Skeletal muscle cell (primary cell): ENCODE measurements around the gene SLC25A43.
A peak's percentile ranks its signal among the peaks of the same experiment; 100 is the strongest.
"Not testable (repeated sequence)": the region's sequence is repeated elsewhere in the genome, so short reads cannot be mapped to it uniquely, and the experiment has no call there.

Source experiments
- DNase-seq: peaks from one replicate; pipeline ENCODE4 v3.0.0-alpha.2; 2010; ENCODE audit warnings: low read depth
- H3K4me3 ChIP-seq: 2 replicates; pipeline ENCODE4 v1.5.1; 2011; ENCODE audit warnings: low read depth, mild to moderate bottlenecking, control low read depth, low read length, moderate library complexity

Gene SLC25A43

GRCh38 chrX:119459181-119459580 is 60.0 kb downstream of the SLC25A43 start:
- no peak for DNase-seq
- no peak overlapping the region for H3K4me3 ChIP-seq

GRCh38 chrX:119465555-119465954 is 66.4 kb downstream of the SLC25A43 start:
- H3K4me3 ChIP-seq: no peak overlapping the region
- DNase-seq: no peak

- no peak overlapping the region for H3K4me3 ChIP-seq
- no peak for DNase-seq
Measured at GRCh38 chrX:119466970-119467369, 67.8 kb downstream of the SLC25A43 start.

GRCh38 chrX:119467433-119467832 is 68.3 kb downstream of the SLC25A43 start:
- H3K4me3 ChIP-seq: no peak overlapping the region
- DNase-seq: no peak

- DNase-seq: no peak
- peak within 1 kb of the TSS; percentile 73 for H3K4me3 ChIP-seq
Measured at GRCh38 chrX:119467842-119468550, 68.9 kb downstream of the SLC25A43 start, which contains the start of gene SLC25A5. TSS of gene SLC25A5 (plus strand) at chrX:119468444. CDS start at chrX:119468516, 72 bp downstream.

GRCh38 chrX:119468551-119469312 is 69.6 kb downstream of the SLC25A43 start:
- DNase-seq: no peak
- peak overlapping the region; percentile 73 for H3K4me3 ChIP-seq

- peak overlapping the region; percentile 73 for H3K4me3 ChIP-seq
- no peak for DNase-seq
Measured at GRCh38 chrX:119469313-119469635, 70.1 kb downstream of the SLC25A43 start.

- no peak for DNase-seq
- no peak overlapping the region for H3K4me3 ChIP-seq
Measured at GRCh38 chrX:119474615-119475388, 75.7 kb downstream of the SLC25A43 start.

- DNase-seq: no peak
- no peak overlapping the region for H3K4me3 ChIP-seq
Measured at GRCh38 chrX:119475389-119476101, 76.4 kb downstream of the SLC25A43 start.

GRCh38 chrX:119477812-119478232 is 78.7 kb downstream of the SLC25A43 start:
- peak; percentile 90 for DNase-seq
- H3K4me3 ChIP-seq: no peak overlapping the region

GRCh38 chrX:119478504-119478903 is 79.4 kb downstream of the SLC25A43 start:
- no peak for DNase-seq
- H3K4me3 ChIP-seq: no peak overlapping the region

GRCh38 chrX:119479845-119480244 is 80.7 kb downstream of the SLC25A43 start:
- no peak for DNase-seq
- no peak overlapping the region for H3K4me3 ChIP-seq

- no peak overlapping the region for H3K4me3 ChIP-seq
- no peak for DNase-seq
Measured at GRCh38 chrX:119481323-119481801, 82.2 kb downstream of the SLC25A43 start.

- no peak for DNase-seq
- peak overlapping the region; percentile 33 for H3K4me3 ChIP-seq
Measured at GRCh38 chrX:119482041-119482440, 82.9 kb downstream of the SLC25A43 start.

- DNase-seq: no peak
- peak overlapping the region; percentile 33 for H3K4me3 ChIP-seq
Measured at GRCh38 chrX:119482481-119483480, 83.6 kb downstream of the SLC25A43 start.

- no peak for DNase-seq
- no peak overlapping the region for H3K4me3 ChIP-seq
Measured at GRCh38 chrX:119486745-119487144, 87.6 kb downstream of the SLC25A43 start.

- H3K4me3 ChIP-seq, DNase-seq: not testable (repeated sequence)
Measured at GRCh38 chrX:119487766-119488165, 88.6 kb downstream of the SLC25A43 start.

GRCh38 chrX:119488749-119489148 is 89.6 kb downstream of the SLC25A43 start:
- no peak for DNase-seq
- H3K4me3 ChIP-seq: no peak overlapping the region
